Lung (tissue), 12 donors: ENCODE results near the gene MYOG. TPM values are rescaled to one million over a fixed set of nuclear protein-coding genes. Genes with fewer than 3 reads are reported as not detected.

Source experiments
- ATAC-seq: fragments of 200-7000 bp; cut with Tn5 transposase; one replicate; pipeline ENCODE4 v1.9.1; 2020; ENCODE audit warnings: moderate number of reproducible peaks; ENCODE audit not compliant: insufficient read depth, low FRiP score
- DNase-seq, 3 donors: peaks; one replicate each; pipeline ENCODE4 v3.0.0-alpha.2; 2013 to 2017
- H3K27ac ChIP-seq, 2 donors: one replicate each; pipeline ENCODE4 v1.5.1; 2013; ENCODE audit warnings: mild to moderate bottlenecking in 2 of 2, moderate library complexity in 2 of 2, control low read depth in 1 of 2, inconsistent platforms in 1 of 2, low read depth in 1 of 2, low read length in 1 of 2
- H3K27me3 ChIP-seq, 3 donors: one replicate each; pipeline ENCODE4 v1.5.1; 2013; ENCODE audit warnings: low read length in 2 of 3; ENCODE audit not compliant: control insufficient read depth in 3 of 3, insufficient read depth in 3 of 3
- H3K36me3 ChIP-seq, 4 donors: one replicate each; pipeline ENCODE4 v1.5.1; 2013; ENCODE audit warnings: low read length in 4 of 4, mild to moderate bottlenecking in 1 of 4, moderate library complexity in 1 of 4; ENCODE audit not compliant: control insufficient read depth in 4 of 4, insufficient read depth in 4 of 4
- H3K4me1 ChIP-seq, 5 donors: one replicate each; pipeline ENCODE4 v1.5.1; 2013; ENCODE audit warnings: low read length in 5 of 5, mild to moderate bottlenecking in 2 of 5, moderate library complexity in 1 of 5; ENCODE audit not compliant: control insufficient read depth in 5 of 5, insufficient read depth in 5 of 5
- H3K4me3 ChIP-seq: one replicate; pipeline ENCODE4 v1.5.1; 2013; ENCODE audit warnings: mild to moderate bottlenecking, control low read depth, moderate library complexity
- H3K9ac ChIP-seq, 2 donors: one replicate each; pipeline ENCODE4 v1.5.1; 2013; ENCODE audit warnings: low read length in 2 of 2, control low read depth in 1 of 2; ENCODE audit not compliant: insufficient read depth in 1 of 2
- H3K9me3 ChIP-seq, 4 donors: one replicate each; pipeline ENCODE4 v1.5.1; 2013; ENCODE audit warnings: low read length in 3 of 4, mild to moderate bottlenecking in 1 of 4, moderate library complexity in 1 of 4; ENCODE audit not compliant: control insufficient read depth in 4 of 4, insufficient read depth in 3 of 4
- WGBS, 2 donors: extraction: QIAGEN DNeasy Blood & Tissue Kit; methylation state at CpG; one replicate each; pipeline ENCODE4 v1.1.7; 2013; 5-methylcytosine and 5-hydroxymethylcytosine counted together
- polyA plus RNA-seq, 2 donors: library from polyadenylated mRNA; stranded (reverse); fragments of 200-250 nt; gene quantifications; one replicate each; pipeline ENCODE4 v1.2.1, GENCODE V29; 2013
- total RNA-seq, 2 donors: library from RNA; depleted of rRNA in 1 of 2; stranded (reverse); fragments of >200 nt in 1 of 2; gene quantifications; one replicate each; pipeline ENCODE4 v1.2.1, GENCODE V29; 2014 to 2021
- TF ChIP-seq, protein P1 (sequence below): IDR thresholded peaks from 2 replicates; pipeline ENCODE4 v1.5.1; 2012; ENCODE audit warnings: mild to moderate bottlenecking; ENCODE audit errors: control extremely low read depth, extremely low read depth
- donor health status: control.
- donor health status: control.
- donor health status: Bipolar disorder and iron deficiency.
- donor health status: healthy.
- donor health status: DM: yes; HTN: yes; CAD: no.

The MYOG gene
- total and polyA plus RNA-seq, 4 donors = not detected

DNA sequence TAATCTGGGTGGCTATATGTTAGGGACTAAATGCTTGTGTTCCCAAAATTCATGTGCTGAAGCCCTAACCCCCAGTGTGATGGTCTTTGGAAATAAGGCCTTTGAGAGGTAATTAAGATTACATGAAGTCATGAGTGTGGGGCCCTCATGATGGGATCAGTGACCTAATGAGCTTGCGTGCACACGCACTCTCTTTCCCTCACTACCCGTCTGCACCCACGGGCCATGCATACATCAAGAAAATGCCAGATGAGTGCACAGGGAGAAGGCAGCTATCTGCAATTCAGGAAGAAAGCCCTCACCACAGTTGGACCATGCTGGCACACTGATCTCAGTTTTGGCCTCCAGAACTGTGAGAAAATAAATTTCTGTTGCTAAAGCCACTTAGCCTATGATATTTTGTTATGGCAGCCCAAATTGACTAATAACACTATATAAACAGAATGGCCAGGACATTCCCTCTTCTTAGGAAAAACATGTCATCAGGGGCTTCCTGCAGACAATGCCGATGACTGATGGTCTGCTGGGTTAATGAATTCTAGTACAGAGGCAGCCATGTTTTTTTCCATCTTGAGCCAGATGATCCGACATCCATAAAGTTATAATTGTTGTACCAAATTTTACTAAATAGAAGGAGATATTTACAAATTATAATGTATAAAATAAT lies 18.1 kb upstream of the MYOG start:
- Histone ChIP-seq H3K9ac (no peak overlapping the region), H3K27me3 (peaks cover 0 to 10% (median 0%) of the 10 kb centered on the region in 3 donors), H3K27ac (no peak overlapping the region), H3K9me3 (peaks cover 0 to 2% (median 0%) of the 10 kb centered on the region in 4 donors), H3K36me3 (no peaks in the 10 kb centered on the region), H3K4me1 (no peaks in the 10 kb centered on the region), H3K4me3 (no peak overlapping the region)
- DNase-seq (no peak), ATAC-seq (no peak)
- TF ChIP-seq, protein P1, sequence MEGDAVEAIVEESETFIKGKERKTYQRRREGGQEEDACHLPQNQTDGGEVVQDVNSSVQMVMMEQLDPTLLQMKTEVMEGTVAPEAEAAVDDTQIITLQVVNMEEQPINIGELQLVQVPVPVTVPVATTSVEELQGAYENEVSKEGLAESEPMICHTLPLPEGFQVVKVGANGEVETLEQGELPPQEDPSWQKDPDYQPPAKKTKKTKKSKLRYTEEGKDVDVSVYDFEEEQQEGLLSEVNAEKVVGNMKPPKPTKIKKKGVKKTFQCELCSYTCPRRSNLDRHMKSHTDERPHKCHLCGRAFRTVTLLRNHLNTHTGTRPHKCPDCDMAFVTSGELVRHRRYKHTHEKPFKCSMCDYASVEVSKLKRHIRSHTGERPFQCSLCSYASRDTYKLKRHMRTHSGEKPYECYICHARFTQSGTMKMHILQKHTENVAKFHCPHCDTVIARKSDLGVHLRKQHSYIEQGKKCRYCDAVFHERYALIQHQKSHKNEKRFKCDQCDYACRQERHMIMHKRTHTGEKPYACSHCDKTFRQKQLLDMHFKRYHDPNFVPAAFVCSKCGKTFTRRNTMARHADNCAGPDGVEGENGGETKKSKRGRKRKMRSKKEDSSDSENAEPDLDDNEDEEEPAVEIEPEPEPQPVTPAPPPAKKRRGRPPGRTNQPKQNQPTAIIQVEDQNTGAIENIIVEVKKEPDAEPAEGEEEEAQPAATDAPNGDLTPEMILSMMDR = no peak
- 80 to 82% methylated on average over 6 of the region's 6 CpGs for WGBS, 2 donors

DNA sequence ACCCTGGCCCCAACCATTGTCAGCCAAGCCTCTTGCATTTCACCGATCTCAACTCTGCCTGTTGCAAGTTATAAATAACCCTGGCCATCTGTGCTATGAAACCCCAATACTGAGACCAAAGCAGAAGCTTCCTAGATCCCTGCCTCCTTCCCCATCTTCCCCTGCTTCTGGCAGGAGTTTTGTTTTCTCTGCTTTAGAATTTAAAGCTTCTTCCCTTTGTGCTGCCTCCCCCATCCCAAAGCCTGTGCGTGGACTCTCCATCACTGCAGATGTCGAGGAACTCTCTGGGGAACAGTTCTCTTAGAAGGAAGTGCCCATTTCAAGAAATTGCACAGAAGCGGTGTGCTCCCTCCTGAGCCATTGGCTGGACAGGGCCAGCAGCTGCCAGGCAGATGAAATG lies 17.4 kb upstream of the MYOG start:
- TF ChIP-seq, protein P1 = no peak
- DNase-seq = no peak
- Histone ChIP-seq H3K9me3 (peaks cover 0 to 2% (median 0%) of the 10 kb centered on the region in 4 donors), H3K36me3 (no peaks in the 10 kb centered on the region), H3K27me3 (peaks cover 0 to 7% (median 0%) of the 10 kb centered on the region in 3 donors), H3K9ac (no peak overlapping the region), H3K27ac (no peak overlapping the region), H3K4me3 (no peak overlapping the region), H3K4me1 (no peaks in the 10 kb centered on the region)
- WGBS, 2 donors = 72 to 86% methylated on average over 4 of the region's 4 CpGs
- ATAC-seq = no peak

DNA sequence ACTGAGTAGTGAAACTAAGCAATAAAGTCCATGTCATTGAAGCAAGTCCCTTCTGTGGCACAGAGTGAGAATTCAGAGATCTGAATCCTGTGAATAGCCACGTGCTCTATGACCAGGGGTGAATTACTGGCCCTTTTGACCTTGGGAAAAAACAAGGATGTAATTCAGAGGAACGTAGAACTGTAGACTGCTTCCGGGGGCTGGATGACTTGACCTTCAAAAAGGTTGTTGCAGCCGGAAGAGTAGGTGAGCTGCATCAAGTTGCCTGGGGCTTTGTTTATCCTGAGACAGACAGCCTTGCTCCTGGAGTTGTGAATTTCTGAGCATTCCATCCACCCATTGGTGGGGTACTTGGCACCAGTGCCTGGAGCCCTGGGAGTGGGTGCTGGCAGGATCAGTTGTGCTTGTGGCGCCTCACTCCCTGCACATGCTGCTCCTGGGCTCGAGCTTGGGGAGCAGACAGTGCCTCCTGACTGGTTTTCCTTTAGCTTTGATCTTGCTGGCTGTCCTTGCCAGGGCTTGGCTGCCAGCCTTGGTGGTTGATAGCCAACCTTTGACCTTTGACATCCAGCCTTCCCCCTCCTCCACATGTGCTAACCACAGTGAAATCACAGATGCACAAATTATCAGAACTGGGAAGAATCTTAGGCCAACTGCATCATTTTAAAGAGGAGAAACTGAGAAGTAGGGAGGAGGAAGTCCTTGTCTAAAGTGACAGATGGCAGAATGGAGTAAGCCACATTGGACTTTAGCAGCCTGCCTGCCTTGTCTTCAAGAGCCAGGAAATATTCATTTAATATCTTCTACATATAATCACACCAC lies 16.2 kb upstream of the MYOG start:
- H3K9me3 ChIP-seq = peaks cover 0 to 2% (median 0%) of the 10 kb centered on the region in 4 donors
- no peak for ATAC-seq
- H3K4me1 ChIP-seq = no peaks in the 10 kb centered on the region
- no peaks in the 10 kb centered on the region for H3K27me3 ChIP-seq
- DNase-seq = no peak
- H3K9ac ChIP-seq = no peak overlapping the region
- no peak overlapping the region for H3K27ac ChIP-seq
- H3K36me3 ChIP-seq = no peaks in the 10 kb centered on the region
- WGBS, 2 donors = 72 to 81% methylated on average over 6 of the region's 6 CpGs
- no peak overlapping the region for H3K4me3 ChIP-seq
- TF ChIP-seq, protein P1 = no peak
